HG03066 (cell line): ENCODE data around the gene VEGFB.

Experiments used
- ATAC-seq: cut with Tn5 transposase; IDR thresholded peaks from one replicate; pipeline ENCODE4 v1.9.1; 2021; ENCODE audit warnings: low read depth; ENCODE audit not compliant: unreplicated experiment

The VEGFB gene, protein sequence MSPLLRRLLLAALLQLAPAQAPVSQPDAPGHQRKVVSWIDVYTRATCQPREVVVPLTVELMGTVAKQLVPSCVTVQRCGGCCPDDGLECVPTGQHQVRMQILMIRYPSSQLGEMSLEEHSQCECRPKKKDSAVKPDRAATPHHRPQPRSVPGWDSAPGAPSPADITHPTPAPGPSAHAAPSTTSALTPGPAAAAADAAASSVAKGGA

DNA sequence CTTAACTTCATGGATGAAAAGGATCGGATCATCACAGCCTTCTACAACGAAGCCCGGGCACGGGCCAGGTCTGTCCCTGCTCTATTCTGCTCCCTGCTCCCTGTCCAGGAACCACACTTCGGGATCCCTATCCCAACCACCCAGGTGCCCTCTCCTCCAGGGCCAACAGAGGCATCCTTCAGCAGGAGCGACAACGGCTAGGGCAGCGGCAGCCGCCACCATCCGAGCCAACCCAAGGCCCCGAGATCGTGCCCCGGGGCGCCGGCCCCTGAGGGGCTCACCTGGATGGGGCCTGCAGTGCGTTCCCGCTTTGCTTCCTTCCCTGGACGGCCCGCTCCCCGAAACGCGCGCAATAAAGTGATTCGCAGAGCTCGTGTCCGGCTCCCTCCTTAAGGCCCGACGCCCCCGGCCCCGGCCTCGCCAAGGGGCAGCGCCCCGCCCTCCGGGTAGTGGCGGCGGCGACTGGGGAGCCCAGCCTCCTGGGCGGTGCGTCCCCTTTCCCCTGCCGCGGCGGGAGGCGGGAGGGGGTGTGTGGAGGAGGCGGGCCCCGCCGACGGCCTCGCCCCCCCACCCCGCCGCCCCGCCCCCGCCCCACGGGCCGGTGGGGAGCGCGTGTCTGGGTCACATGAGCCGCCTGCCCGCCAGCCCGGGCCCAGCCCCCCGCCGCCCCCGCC lies at the start of gene VEGFB:
Gene VEGFB, plus strand, starts transcription at position 672 of the 674 bp plus-strand sequence. CDS start 250 bp downstream, outside the sequence.
- no peak for ATAC-seq

DNA sequence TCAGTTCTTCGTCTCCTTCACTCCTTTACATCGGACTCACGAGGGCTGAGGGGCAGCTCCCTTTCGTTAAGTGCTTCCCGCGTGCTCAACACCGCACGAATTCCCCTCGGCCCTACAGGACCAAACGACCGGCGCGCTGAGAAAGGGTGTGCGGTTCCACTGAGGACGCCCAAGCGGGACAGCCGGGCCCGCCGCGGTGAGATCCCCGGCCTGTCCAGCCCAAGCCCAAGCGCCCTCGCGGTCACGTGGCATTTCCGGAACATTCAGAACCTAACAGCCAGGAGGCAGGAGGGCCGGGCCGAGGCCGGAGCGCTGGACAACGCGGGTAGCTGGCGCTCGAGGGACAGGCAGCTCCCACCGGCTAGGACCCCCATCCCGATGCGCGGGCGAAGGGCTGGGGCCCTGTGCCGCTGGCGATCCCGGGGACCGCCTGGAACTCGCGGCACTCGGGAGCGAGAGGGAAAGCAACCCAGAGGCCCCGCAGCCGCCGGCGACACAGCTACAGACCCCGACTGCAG lies 49.1 kb upstream of the VEGFB start:
- ATAC-seq = peak; percentile 18

DNA sequence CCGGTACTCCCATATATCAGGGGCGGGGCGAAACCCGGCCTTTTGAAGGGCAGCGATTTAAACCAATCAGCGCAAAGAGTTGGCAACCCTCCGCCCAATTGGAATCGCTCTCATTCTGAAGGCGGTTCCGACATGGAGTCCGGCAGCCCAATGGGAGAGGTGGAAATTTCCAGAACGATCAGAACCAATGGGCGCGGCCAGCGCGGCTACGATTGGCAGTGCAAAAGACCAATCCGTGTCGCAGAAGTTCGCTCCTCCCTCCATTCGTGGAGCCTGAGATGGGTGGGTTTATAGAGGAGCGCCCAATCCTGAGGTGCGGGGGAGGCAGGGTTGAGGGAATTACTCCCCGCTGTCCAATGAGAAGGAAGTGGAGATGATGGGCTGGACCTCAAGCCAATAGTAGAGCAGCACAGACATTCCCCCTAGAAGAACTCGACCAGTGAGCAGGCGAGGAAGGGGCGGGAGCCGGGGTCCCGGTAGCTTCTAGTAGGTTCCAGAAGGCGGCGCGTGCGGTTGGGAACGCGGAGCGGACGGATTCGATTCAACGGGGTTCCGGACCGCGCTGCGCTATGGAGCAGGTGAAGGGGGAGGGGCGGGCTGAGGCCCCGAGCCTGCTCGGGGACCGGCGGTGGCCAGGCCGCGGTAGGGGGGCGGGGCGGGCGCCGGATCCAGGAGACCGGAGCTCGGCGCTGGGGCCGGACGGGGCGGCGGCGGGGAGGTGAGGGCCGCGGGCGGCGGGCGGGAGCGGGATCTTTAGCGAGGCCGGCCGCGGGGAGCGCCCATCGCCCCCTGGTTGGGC lies 48.5 kb upstream of the VEGFB start, which contains the start of gene STIP1:
Gene STIP1, plus strand, starts transcription at position 479 of the 799 bp plus-strand sequence. Its CDS starts 91 bp downstream, at position 570.
- ATAC-seq = peak; percentile 80

DNA sequence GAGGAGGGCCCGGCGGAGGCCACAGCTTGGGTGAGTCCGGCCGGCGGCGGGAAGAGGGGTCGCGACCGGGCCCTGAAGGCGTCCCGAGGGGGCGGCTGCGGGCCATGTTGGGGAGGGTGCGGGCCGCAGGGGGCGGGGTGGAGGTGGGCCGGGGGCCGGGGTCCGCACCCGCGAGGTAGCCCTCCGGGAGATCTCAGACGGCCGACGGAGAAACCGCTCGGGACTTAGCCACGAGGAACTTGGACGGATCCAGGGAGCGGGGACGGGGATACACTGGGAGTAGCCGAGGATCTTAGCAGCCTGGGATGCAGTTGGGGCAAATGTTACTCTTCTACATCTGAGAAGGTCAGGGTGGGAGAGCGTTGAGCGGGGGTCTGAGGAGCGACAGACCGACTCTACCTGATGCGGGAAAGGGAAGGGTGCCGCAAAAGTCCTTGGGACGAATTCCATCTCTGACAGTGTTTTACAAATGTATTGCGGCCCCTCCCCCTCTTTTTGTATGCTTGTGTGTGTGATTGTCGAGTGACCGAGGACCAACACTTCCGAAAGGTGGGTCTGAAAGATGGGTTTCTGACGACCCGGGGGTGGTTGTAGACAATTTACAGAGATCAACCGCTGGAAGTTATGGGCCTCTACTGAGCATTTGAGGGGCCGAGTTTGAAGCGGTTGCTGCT lies 47.8 kb upstream of the VEGFB start:
- ATAC-seq = no peak

DNA sequence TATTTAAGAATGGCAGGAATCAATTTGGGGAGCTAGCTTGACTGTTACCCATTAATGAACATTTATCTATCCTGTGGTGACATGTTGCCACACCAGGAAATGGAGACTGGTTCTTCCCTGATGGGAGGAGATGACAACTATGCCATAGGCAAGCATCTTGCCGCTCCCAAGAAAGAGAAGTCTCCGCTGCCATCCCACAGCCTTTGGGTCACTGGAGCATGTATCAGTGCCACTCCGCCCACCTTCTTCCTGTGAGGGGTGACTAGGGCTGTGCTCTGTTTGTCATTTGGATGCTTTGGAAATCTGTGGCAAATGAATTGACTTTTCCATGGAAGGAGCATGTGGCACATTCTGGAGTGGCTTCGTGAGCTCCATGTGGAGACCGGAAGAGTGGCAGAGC lies 42.0 kb upstream of the VEGFB start:
- ATAC-seq = no peak

DNA sequence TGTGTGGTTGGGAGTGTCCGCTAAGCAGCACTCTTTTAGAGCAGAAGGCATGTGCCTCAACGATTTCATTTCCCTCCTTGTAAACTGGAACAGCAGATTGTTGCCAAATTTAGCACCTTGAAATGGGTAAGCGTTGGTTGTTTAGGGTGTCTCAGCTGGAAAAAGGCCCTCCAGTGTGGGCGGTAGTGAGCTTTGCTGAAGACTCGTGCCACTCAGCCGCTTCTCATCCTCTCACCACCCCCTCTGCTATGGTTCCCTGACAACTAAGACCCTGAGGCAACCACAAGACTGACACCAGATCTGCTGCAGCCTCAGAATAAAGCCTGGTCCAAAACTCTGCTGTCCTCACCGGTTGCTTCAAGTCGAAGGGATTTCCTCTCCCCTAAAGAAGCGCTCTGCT lies 37.8 kb upstream of the VEGFB start:
- no peak for ATAC-seq

DNA sequence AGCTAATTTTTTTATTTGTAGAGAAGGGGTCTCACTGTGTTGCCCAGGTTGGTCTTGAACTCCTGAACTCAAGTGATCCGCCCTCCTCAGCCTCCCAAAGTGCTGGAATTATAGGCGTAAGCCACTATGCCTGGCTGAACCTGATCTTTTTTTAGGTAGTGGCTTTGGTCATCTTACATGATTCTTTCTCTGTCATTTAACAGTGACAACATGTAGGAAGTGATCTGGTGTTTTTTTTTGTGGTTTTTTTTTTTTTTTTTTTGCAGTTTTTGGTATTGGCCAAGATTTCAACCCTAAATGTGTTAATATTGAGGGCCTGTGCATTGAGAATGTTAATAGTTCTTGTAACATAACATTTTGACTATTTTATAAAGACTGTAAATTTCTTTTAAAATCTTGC lies 35.9 kb upstream of the VEGFB start:
- no peak for ATAC-seq

DNA sequence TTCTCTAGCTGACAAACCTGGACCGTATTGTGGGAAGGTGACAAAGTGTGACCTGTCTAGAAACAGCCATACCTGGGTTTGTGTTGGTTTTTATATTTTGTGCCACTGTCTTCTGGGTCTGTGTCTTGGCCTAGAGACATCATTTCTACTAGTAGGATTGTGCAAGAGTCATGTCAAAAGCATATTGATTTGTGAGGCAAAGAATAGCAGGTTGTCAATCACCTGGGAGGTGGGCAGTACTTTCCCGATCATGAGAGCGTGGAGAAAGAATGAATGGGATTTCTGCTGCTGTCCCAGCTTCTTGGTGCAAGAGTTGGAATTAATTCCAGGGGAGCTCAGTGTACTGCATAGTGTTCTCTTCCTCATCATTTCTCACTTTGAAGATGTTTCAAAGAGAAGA lies 32.8 kb upstream of the VEGFB start:
- no peak for ATAC-seq

DNA sequence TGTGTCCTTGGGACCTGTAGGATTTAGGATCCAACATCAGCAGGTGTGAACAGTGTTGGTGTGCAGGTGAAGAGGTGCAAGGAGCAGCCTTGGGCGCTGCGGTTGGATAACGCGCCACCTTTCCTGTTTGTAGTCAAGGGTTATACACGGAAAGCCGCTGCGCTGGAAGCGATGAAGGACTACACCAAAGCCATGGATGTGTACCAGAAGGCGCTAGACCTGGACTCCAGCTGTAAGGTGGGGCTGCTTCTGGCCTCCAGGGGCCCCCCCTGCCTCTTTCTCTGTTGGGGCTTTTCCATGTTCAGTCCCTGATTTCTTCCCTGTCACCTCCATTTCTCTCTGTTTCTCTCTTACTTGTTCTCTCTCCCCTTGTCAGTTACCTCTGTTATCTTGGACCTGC lies 31.4 kb upstream of the VEGFB start:
- ATAC-seq = no peak

DNA sequence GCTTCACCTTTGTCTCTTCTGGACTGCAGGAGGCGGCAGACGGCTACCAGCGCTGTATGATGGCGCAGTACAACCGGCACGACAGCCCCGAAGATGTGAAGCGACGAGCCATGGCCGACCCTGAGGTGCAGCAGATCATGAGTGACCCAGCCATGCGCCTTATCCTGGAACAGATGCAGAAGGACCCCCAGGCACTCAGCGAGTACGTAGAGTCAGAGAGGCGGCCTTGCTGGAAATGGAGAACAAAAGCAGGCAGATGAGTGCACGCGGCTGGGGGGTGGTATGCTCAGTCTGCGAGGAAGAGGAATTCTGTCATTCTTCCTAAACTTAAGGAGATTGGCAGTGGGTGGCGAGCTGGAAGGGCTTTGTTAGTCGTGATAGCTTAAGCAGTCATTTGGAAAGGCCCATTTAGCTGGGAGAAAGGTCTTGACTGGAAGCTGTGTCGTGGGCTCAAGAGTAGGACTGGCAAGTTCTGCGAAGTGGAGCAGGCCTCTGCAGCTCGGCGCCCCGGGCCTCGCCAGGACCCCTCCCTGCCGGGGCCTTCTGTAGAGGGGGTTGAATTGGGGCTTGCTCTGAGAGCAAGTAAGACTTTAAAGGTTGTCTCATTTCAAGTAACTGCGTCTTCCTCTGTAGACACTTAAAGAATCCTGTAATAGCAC lies 30.8 kb upstream of the VEGFB start:
- ATAC-seq = no peak

DNA sequence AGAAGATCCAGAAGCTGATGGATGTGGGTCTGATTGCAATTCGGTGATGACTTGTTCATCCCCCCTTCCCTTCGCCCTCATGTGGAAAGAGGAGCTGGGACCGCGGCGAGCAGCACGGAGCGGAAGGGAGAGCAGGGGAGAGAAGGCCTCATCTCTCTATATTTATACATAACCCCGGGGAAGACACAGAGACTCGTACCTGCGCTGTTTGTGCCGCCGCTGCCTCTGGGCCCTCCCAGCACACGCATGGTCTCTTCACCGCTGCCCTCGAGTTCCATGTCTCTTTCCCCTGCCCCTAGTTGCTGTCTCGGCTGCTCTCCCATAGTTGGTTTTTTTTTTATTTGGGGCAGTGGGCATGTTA lies 30.3 kb upstream of the VEGFB start:
- no peak for ATAC-seq

DNA sequence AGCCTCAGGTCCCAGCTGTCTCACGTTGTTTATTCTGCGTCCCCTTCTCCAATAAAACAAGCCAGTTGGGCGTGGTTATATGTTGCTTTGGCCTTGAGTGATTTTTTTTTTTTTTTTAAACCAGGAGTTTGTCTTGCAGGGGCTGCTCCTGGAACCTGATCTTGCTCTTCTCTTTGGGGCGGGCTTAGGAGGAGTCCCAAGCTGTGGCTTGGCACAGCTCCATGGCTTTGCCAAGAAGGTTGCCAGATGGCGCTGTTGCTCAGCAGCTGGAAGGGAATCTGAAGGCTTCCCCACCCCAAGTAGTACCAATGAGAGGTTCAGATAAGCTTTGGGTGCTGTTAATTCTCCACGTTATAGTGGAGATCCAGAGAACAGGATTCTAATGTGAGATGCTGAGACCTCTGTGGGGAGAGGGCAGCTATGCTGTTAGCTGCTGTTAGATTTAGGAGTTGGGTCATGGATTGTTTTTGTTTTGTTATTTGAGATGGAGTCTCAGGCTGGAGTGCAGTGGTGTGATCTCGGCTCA lies 29.9 kb upstream of the VEGFB start:
- no peak for ATAC-seq

DNA sequence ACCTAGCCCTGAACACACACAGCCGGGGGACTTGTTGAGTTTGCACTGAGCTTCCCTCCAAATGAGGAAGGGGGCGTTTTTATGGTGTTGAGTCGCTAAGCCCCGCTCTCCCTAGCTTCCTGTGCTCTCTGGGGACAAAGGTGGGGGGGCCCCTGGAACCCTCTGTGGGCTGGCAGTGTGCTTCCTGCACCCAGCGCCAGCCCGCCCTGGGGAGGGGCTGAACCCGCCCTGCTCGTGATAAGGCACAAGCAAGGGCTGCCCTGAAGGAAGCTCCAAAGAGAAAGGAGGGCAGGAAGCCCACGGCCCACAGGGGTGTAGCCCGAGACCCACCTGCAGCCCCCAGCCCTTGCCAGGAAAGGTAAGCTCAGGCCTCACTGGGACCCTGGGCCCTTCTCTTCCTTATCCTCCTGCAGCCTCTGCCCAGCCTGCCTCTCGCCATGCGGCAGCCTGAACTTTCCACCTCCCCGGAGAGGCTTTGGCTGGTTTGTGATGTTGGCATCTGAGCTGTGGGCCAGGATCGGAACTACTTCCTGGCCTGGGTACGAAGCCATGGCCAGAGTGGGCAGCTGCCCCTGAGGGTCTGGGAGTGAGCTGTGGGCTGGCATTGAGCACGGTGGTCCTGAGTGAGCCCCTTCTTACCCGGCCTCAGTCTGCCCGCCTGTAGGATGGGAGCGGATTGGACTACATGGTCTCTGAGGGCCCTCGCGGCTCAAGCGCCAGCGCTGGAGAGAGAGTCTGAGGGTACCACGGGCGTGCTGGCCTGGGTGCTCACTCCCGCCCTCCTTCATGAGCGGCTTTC lies 27.7 kb upstream of the VEGFB start, which contains the start of gene FERMT3:
Gene FERMT3, plus strand, starts transcription at position 265 of the 799 bp plus-strand sequence. CDS start 644 bp downstream, outside the sequence.
- no peak for ATAC-seq

DNA sequence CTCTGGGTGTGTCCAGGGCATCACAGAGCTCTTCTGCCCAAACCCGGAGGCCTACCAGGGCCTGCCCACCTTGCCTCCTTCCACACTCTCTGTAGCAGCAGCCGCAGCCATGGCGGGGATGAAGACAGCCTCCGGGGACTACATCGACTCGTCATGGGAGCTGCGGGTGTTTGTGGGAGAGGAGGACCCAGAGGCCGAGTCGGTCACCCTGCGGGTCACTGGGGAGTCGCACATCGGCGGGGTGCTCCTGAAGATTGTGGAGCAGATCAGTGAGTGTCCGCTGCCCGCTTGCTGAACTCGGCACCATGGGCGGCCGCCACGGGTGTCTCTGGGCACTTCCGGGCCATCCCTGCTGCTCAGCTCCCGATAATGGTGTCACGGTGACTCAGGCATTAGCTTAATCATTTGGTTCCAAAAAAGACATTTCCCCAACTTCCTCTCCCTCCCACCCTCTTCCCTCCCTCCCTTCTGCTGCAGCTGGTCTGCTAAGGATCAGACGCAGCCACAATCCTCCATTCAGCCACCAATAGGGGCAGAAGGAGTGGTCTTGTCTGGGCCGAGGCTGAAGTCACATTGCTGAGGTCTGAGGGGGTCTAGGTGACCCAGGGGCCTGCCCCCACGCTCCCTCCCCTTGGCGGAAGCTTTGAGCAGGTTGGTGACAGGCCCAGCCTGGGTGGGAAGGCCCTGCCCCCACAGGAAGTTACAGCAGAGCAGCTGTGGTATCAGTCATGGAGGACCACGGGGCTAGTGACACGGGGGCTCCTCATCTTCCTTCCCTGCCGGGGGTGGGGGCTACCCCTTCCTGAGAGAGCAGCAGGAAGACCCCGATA lies 26.9 kb upstream of the VEGFB start:
- ATAC-seq = peak; percentile 43

DNA sequence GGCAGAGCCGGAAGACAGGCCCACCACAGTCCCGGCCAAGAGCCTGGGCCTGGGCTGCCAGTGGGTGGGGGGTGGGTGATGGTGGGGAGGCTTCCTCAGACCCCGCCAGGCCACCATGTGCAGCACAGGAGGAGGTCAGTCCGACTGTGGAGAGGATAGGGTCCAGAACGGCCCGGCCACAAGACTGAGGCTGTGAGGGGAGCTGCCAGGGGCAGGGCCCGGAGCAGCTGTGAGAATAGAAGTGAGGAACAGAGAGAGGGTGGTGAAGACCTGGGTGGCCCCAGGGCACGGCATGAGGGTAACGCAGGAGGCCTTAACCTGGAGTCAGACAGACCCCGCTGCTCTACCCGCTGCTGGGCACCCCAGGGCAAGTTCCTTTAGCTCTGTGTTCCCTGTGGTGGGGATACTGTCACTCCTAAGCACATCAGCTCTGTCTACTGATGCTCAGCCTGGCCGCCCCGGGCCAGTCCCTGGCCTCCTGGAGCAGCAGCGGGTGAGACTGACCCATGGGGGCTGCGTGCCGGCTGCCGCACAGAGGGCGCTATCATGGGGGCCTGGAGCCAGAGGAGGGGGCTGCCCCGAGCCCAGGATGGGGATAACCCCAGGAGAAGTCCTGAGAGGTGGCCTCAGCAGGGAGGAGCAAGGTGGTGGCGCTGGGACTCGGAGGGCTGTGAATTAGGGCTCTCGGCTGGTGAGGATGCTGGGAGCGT lies 26.1 kb upstream of the VEGFB start:
- no peak for ATAC-seq

DNA sequence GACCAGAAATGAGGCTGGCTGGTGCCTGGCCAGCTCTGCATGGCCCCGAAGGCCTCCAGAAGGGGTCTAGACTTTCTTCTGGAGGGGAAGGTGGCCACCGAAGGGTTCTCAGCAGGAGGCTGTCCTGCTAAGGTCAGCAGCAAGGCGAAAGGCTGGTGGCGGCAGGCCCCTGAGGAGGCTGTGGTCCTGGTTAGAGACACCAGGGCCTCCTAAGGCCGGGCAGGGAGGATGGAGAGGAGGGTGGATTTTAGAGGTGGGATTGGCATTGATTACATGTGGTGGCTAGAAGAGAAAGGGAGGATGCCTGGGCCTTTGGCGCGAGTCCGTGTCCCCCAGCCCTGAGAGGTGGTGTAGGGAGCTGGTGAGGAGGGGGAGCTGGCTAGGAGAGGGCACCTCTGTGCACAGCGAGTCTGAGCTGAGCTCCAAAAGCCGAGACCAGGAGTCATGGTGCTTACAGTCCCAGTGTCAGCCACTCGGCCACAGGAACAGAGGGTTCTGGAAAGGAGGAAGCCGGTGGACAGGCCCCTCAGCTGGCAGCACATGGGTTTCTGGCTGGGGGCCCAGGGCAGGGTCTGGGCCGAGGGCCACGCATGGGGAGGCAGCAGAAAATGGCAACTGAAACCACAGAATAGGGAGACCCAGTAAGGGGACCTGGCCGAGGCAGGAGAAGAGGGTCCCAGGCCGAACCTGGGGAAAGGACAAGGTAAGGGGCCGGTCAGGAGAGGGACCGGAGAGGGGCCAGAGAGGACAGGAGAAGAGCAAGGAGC lies 25.4 kb upstream of the VEGFB start:
- no peak for ATAC-seq

DNA sequence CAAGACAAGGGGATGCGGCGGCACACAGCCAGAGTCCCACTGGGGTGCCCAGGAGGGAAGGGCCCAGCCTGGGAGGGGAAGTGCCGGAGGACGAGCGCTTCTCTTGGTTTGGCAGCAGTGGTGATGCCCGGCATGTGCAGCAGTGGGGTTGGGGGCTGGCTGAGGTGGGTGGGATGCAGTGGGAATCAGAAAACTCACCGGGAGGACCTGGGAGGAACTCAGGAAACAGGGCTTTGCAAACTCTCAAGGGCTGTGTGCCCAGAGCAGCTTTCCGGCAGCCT lies 24.9 kb upstream of the VEGFB start:
- ATAC-seq = no peak
